ENCODE results near the gene YPEL2. TPM values are rescaled to one million over a fixed set of nuclear protein-coding genes. Genes with fewer than 3 reads are reported as not detected.

Gene YPEL2
- total and polyA plus RNA-seq, 2 of the 13 experiments (the other 11 are each of a cell fraction or from before 2014, with no cell fraction given), result 8.5 to 21.1 TPM

DNA sequence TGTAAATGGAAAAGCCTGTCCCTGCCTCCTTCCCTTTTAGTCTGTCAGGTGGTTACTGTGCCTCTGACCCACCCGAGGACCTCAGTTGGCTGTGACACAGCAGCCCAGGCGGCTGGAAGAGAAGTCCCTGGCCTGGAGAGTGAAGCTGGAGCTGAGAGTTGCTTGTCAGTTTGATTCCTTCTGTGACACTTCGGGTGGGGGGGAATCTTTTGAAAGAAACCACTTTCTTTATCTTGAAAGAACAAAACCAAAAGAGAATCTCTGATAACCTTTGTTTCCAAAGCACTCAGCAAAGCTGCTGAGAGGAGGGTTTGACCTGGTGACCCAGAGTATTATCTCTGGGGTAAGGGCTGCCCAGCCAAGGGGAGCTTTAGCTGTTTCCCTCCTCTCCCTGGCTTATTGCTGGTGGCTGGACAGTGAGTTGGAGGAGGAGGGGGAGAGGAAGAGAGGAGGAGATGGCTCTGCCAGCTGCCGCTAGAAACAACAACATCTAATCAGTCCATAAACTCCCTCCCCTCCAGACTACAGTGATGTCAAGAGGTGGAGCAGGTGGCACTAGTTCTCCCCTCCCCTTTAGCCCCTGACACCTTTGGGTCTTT lies 34.0 kb downstream of the YPEL2 start (continued):
- TF ChIP-seq NR2F6 (IDR thresholded peaks at IDR 0.05) (peak; percentile 86), NR2F6 (CRISPR knock-in tag; IDR thresholded peaks at IDR 0.05) (peak; percentile 79), ESRRA (CRISPR knock-in tag; IDR thresholded peaks at IDR 0.05; ENCODE audit: low read depth) (no peak), GATA4 (IDR thresholded peaks at IDR 0.05; ENCODE audit: borderline replicate concordance, low read depth) (0 out of 2 replicates have a peak, but pooled peaks have one; percentile 20), NCOA2 (CRISPR knock-in tag; IDR thresholded peaks at IDR 0.05) (peak; percentile 31; the same call in 1 of the 2 replicates), HINFP (CRISPR knock-in tag; IDR thresholded peaks at IDR 0.05; ENCODE audit: low read depth) (0 out of 2 replicates have a peak, but pooled peaks have one; percentile 5), SALL1 (CRISPR knock-in tag; IDR thresholded peaks at IDR 0.05) (peak; percentile 50), ZNF331 (CRISPR knock-in tag; IDR thresholded peaks at IDR 0.05) (peak; percentile 13; the same call in 1 of the 2 replicates), NR2C2 (CRISPR knock-in tag; IDR thresholded peaks at IDR 0.05; ENCODE audit: borderline replicate concordance) (no peak), ZNF567 (CRISPR knock-in tag; IDR thresholded peaks at IDR 0.05; ENCODE audit: borderline replicate concordance) (0 out of 2 replicates have a peak, but pooled peaks have one; percentile 41), NFYC (CRISPR knock-in tag; IDR thresholded peaks at IDR 0.05) (0 out of 2 replicates have a peak, but pooled peaks have one; percentile 17), PPARG (CRISPR knock-in tag; conservative IDR thresholded peaks at IDR 0.05) (peak; percentile 59; the same call in 1 of the 2 replicates), ZNF317 (CRISPR knock-in tag; IDR thresholded peaks at IDR 0.05) (no peak), ZBTB20 (CRISPR knock-in tag; IDR thresholded peaks at IDR 0.05; ENCODE audit: borderline replicate concordance, low read depth) (0 out of 2 replicates have a peak, but pooled peaks have one; percentile 32), MIXL1 (CRISPR knock-in tag; IDR thresholded peaks at IDR 0.05) (0 out of 2 replicates have a peak, but pooled peaks have one; percentile 8), ZNF441 (CRISPR knock-in tag; IDR thresholded peaks at IDR 0.05; ENCODE audit: borderline replicate concordance) (0 out of 2 replicates have a peak, but pooled peaks have one; percentile 28), HOXA3 (CRISPR knock-in tag; IDR thresholded peaks at IDR 0.05) (0 out of 2 replicates have a peak, but pooled peaks have one; percentile 15), AHR (CRISPR knock-in tag; IDR thresholded peaks at IDR 0.05) (no peak), GABPB1 (CRISPR knock-in tag; IDR thresholded peaks at IDR 0.05) (no peak)
- TF ChIP-seq, protein P1, sequence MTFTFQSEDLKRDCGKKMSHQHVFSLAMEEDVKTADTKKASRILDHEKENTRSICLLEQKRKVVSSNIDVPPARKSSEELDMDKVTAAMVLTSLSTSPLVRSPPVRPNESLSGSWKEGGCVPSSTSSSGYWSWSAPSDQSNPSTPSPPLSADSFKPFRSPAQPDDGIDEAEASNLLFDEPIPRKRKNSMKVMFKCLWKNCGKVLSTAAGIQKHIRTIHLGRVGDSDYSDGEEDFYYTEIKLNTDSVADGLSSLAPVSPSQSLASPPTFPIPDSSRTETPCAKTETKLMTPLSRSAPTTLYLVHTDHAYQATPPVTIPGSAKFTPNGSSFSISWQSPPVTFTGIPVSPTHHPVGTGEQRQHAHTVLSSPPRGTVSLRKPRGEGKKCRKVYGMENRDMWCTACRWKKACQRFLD (CRISPR knock-in tag; IDR thresholded peaks at IDR 0.05; ENCODE audit: borderline replicate concordance), result no peak
- TF ChIP-seq, protein P2, sequence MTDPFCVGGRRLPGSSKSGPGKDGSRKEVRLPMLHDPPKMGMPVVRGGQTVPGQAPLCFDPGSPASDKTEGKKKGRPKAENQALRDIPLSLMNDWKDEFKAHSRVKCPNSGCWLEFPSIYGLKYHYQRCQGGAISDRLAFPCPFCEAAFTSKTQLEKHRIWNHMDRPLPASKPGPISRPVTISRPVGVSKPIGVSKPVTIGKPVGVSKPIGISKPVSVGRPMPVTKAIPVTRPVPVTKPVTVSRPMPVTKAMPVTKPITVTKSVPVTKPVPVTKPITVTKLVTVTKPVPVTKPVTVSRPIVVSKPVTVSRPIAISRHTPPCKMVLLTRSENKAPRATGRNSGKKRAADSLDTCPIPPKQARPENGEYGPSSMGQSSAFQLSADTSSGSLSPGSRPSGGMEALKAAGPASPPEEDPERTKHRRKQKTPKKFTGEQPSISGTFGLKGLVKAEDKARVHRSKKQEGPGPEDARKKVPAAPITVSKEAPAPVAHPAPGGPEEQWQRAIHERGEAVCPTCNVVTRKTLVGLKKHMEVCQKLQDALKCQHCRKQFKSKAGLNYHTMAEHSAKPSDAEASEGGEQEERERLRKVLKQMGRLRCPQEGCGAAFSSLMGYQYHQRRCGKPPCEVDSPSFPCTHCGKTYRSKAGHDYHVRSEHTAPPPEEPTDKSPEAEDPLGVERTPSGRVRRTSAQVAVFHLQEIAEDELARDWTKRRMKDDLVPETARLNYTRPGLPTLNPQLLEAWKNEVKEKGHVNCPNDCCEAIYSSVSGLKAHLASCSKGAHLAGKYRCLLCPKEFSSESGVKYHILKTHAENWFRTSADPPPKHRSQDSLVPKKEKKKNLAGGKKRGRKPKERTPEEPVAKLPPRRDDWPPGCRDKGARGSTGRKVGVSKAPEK (CRISPR knock-in tag; IDR thresholded peaks at IDR 0.05; ENCODE audit: borderline replicate concordance), result 0 out of 2 replicates have a peak, but pooled peaks have one; percentile 14
- TF ChIP-seq, protein P3, sequence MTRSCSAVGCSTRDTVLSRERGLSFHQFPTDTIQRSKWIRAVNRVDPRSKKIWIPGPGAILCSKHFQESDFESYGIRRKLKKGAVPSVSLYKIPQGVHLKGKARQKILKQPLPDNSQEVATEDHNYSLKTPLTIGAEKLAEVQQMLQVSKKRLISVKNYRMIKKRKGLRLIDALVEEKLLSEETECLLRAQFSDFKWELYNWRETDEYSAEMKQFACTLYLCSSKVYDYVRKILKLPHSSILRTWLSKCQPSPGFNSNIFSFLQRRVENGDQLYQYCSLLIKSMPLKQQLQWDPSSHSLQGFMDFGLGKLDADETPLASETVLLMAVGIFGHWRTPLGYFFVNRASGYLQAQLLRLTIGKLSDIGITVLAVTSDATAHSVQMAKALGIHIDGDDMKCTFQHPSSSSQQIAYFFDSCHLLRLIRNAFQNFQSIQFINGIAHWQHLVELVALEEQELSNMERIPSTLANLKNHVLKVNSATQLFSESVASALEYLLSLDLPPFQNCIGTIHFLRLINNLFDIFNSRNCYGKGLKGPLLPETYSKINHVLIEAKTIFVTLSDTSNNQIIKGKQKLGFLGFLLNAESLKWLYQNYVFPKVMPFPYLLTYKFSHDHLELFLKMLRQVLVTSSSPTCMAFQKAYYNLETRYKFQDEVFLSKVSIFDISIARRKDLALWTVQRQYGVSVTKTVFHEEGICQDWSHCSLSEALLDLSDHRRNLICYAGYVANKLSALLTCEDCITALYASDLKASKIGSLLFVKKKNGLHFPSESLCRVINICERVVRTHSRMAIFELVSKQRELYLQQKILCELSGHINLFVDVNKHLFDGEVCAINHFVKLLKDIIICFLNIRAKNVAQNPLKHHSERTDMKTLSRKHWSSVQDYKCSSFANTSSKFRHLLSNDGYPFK (CRISPR knock-in tag; IDR thresholded peaks at IDR 0.05; ENCODE audit: borderline replicate concordance), result 0 out of 2 replicates have a peak, but pooled peaks have one; percentile 28
